Brain microvascular endothelial cell (primary cell): ENCODE data around the gene TSPEAR.
"Not testable (repeated sequence)": the region's sequence is repeated elsewhere in the genome, so short reads cannot be mapped to it uniquely, and the experiment has no call there.

Source experiments
- DNase-seq: peaks from one replicate; pipeline ENCODE4 v3.0.0-alpha.2; 2020
- H3K27ac ChIP-seq: fragments of 250-450 bp; sonication (Bioruptor Pico); 2 replicates; pipeline ENCODE4 v1.5.1; 2020; ENCODE audit warnings: mild to moderate bottlenecking, moderate library complexity
- H3K27me3 ChIP-seq: fragments of 250-450 bp; sonication (Bioruptor Pico); replicated peaks from 2 replicates; pipeline ENCODE4 v1.5.1; 2020; ENCODE audit warnings: mild to moderate bottlenecking
- H3K36me3 ChIP-seq: fragments of 250-450 bp; sonication (Bioruptor Pico); replicated peaks from 2 replicates; pipeline ENCODE4 v1.5.1; 2020; ENCODE audit warnings: mild to moderate bottlenecking
- H3K4me3 ChIP-seq: 2 replicates; pipeline ENCODE4 v1.5.1; 2011; ENCODE audit warnings: low read depth, mild to moderate bottlenecking, control low read depth, low read length, moderate library complexity
- in situ Hi-C: cut with HindIII; loops from 2 replicates; pipeline ENCODE4 v1.10.0; 2017; ENCODE audit warnings: low sequenced_read_pairs, low pct_ligation_motif_present
- TF ChIP-seq, protein P1 (sequence below): IDR thresholded peaks from 2 replicates; pipeline ENCODE4 v1.5.1; 2011; ENCODE audit warnings: low read depth, mild to moderate bottlenecking, moderate library complexity, low read length, control low read depth, inconsistent platforms; ENCODE audit errors: missing control alignments

TSPEAR gene

DNA sequence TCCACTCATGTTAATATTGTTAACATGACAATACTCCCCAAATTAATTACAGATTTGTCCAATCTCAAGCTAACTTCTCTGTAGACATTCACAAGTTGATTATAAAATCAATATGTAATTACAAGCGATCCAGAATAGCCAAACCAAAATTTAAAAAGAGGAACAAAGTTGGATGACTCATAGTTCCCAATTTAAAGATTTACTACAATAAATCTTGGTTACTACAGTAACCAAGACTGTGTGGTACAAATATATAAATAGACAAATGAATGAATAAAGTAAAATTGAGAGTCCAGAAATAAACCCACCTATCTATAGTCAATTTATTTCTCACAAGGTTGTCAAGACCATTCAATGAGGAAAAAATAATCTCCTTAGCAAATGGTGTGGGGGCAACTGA, 145.0 kb downstream of the TSPEAR start:
- Histone ChIP-seq H3K4me3 (no peak overlapping the region), H3K27ac (no peak overlapping the region), H3K27me3 (no peaks in the 10 kb centered on the region), H3K36me3 (no peaks in the 10 kb centered on the region)
- DNase-seq: no peak
- in situ Hi-C loops: no loop called here
- TF ChIP-seq, protein P1, sequence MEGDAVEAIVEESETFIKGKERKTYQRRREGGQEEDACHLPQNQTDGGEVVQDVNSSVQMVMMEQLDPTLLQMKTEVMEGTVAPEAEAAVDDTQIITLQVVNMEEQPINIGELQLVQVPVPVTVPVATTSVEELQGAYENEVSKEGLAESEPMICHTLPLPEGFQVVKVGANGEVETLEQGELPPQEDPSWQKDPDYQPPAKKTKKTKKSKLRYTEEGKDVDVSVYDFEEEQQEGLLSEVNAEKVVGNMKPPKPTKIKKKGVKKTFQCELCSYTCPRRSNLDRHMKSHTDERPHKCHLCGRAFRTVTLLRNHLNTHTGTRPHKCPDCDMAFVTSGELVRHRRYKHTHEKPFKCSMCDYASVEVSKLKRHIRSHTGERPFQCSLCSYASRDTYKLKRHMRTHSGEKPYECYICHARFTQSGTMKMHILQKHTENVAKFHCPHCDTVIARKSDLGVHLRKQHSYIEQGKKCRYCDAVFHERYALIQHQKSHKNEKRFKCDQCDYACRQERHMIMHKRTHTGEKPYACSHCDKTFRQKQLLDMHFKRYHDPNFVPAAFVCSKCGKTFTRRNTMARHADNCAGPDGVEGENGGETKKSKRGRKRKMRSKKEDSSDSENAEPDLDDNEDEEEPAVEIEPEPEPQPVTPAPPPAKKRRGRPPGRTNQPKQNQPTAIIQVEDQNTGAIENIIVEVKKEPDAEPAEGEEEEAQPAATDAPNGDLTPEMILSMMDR: no peak

DNA sequence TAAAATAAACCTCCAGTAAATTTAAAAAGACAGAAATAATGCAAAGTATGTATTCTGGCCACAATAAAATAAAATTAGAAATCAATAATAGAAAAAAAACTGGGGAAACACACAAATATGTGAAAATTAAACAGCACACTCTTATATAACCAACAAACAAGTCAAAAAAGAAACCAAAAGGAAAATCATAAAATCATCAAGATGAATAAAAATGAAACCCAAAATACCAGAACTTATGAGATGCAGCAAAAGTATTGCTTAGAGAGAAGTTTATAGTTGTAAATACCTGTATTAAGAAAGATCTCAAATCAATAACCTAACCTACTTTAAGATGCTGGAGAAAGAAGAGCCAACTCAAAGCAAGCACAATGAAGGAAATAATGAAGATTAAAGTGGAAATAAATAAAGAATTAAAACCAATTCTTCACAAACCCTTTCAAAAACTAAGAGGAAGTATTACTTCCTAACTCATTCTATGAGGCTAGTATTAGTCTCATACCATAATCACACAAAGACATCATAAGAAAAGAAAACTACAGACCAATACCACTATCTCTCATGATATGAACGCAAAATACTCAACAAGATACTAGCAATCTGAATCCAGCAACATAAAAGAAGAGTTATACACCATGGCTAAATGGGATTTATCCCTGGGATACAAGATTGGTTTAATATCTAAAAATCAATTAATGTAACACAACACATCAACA, 146.3 kb downstream of the TSPEAR start:
- TF ChIP-seq, protein P1: no peak
- in situ Hi-C loops: no loop called here
- Histone ChIP-seq H3K27me3 (no peaks in the 10 kb centered on the region), H3K27ac (no peak overlapping the region), H3K36me3 (no peaks in the 10 kb centered on the region), H3K4me3 (no peak overlapping the region)
- no peak for DNase-seq

DNA sequence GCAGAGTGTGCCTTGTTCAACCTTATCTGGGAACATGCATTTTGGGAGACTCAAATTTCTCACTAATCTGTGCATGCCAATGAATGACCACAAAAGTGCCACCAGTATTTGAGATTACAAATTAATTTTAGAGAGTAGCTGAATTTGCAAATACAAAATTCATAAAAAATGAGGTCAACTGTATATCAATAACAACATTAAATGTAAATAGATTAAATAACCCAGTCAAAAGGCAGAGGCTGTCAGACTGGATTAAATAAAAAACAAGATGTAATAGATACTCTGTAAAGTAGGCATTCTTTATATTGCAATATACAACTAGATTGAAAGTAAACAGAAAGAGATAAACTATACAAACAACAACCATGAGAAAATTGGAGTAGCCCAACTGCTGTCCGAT, 147.3 kb downstream of the TSPEAR start:
- Histone ChIP-seq H3K4me3 (no peak overlapping the region), H3K36me3 (no peaks in the 10 kb centered on the region), H3K27ac (no peak overlapping the region), H3K27me3 (no peaks in the 10 kb centered on the region)
- DNase-seq: no peak
- TF ChIP-seq, protein P1: no peak
- in situ Hi-C loops: no loop called here

DNA sequence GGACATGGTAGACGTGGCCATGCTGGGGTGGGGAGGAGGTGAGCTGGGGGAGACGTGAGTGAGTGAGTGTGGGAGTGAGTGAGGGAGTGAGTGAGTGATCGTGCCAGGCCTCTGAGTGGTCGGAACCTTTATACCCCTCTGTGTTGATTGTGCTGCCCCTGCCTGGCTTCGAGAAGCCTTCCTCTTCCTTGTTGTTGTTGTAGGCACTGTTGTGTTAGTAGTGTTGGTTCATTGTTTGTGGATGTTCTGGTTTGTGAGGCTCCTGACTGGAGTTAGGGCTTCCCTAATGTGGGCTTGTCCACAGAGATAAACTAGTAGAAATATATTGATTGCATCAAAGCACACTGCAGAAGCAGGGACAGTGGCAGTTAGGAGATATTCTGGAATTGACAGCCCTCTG, 152.7 kb downstream of the TSPEAR start, which contains the start of gene KRTAP10-3:
TSS of gene KRTAP10-3 (minus strand) at position 101 of the 400 bp plus-strand sequence. CDS start at position 21, 80 bp downstream.
- Histone ChIP-seq H3K27me3 (peaks cover 12% of the 10 kb centered on the region), H3K27ac (no peak within 1 kb of the TSS), H3K4me3 (no peak within 1 kb of the TSS), H3K36me3 (no peaks in the 10 kb centered on the region)
- TF ChIP-seq, protein P1: no peak
- in situ Hi-C loops: no loop called here
- DNase-seq: no peak

DNA sequence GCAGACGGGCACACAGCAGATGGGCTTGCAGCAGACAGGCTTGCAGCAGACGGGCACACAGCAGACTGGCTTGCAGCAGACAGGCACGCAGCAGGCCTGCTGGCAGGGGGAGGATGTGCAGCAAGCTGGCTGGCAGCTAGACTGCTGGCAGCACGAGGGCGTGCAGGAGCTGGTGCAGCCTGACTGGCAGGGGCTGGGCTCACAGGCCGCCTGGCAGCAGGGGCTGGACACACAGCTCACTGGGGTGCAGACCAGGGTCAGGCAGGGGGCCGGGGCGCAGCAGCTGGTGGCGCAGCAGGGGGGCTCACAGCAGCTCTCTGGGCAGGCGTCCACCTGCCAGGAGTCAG, 153.1 kb downstream of the TSPEAR start:
- H3K4me3 ChIP-seq, H3K27ac ChIP-seq, in situ Hi-C loops, DNase-seq, H3K36me3 ChIP-seq: not testable (repeated sequence)
- peaks cover 12% of the 10 kb centered on the region for H3K27me3 ChIP-seq

DNA sequence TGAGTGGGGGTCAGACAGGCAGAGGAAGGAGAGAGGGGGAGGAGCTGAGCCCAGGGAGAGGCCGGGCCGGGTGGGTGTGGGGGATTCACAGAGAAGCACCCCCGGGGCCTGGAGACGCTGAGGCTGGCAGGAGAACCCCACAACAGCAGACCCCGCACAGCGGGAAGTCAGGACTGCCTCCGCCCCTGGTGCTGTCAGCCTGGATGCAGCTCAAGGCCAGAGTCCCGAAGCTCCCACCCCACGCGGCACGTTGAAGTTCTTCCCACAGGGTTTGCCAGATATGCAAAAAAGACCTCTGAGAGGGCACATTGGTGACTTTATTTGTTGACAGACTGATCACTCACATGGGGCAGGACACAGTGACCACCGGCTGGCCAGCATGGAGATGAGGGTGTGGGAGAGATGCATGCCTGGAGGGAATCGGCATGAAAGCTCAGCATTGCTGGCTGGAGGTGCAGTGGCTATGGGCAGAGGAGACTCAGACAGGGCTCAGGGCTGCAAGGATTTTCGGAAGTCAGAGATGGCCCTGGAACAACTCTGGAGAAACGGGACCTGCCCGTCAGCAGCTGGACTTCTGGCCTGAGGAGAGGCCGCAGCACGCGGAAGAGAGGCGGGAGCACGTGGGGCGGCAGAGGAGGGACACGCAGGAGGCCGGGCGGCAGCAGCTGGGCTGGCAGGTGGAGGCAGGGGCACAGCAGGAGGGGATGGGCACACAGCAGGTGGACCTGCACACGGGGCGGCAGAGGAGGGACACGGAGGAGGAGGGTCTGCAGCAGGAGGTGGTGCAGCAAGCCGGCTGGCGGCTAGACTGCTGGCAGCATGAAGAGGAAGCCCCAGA, 153.7 kb downstream of the TSPEAR start:
- Histone ChIP-seq H3K27ac (no peak overlapping the region), H3K27me3 (peaks cover 12% of the 10 kb centered on the region), H3K36me3 (no peaks in the 10 kb centered on the region), H3K4me3 (no peak overlapping the region)
- TF ChIP-seq, protein P1: no peak
- in situ Hi-C loops: no loop called here
- no peak for DNase-seq
